Kidney (tissue), 14 donors: ENCODE measurements around the gene FUT8. TPM values are rescaled to one million over a fixed set of nuclear protein-coding genes. Genes with fewer than 3 reads are reported as not detected.

Source experiments
- DNase-seq, 5 donors: peaks; one replicate each; pipeline ENCODE4 v3.0.0-alpha.2; 2013 to 2020
- FAIRE-seq: peaks from 2 replicates; lab custom pipeline; 2012; peaks lifted over from hg19 to GRCh38; lab: Jason Lieb, UNC
- H3K27ac ChIP-seq, 2 donors: one replicate each; pipeline ENCODE4 v1.7.0; 2013; ENCODE audit warnings: low read depth in 2 of 2, low read length in 2 of 2, inconsistent platforms in 1 of 2
- H3K27me3 ChIP-seq: one replicate; pipeline ENCODE4 v1.7.1; 2013; ENCODE audit warnings: low read length, inconsistent platforms; ENCODE audit not compliant: control insufficient read depth, insufficient read depth
- H3K36me3 ChIP-seq, 3 donors: one replicate each; pipeline versions ENCODE4 v1.7.0 to v1.7.1; 2013; ENCODE audit warnings: low read length in 3 of 3, control low read depth in 1 of 3, inconsistent platforms in 1 of 3; ENCODE audit not compliant: insufficient read depth in 3 of 3, control insufficient read depth in 2 of 3
- H3K4me1 ChIP-seq, 3 donors: one replicate each; pipeline versions ENCODE4 v1.7.0 to v1.7.1; 2013; ENCODE audit warnings: low read length in 3 of 3, inconsistent platforms in 1 of 3, low read depth in 1 of 3; ENCODE audit not compliant: control insufficient read depth in 2 of 3, insufficient read depth in 2 of 3
- H3K4me3 ChIP-seq, 3 donors: one replicate each; pipeline versions ENCODE4 v1.7.0 to v1.8.1; 2013; ENCODE audit warnings: low read length in 3 of 3, control low read depth in 1 of 3, inconsistent platforms in 1 of 3
- H3K9ac ChIP-seq, 3 donors: one replicate each; pipeline versions ENCODE4 v1.7.0 to v1.7.1; 2013; ENCODE audit warnings: low read length in 3 of 3, control low read depth in 1 of 3, inconsistent platforms in 1 of 3
- H3K9me3 ChIP-seq, 3 donors: one replicate each; pipeline versions ENCODE4 v1.7.0 to v1.7.1; 2013; ENCODE audit warnings: low read length in 3 of 3, control low read depth in 1 of 3, inconsistent platforms in 1 of 3; ENCODE audit not compliant: control insufficient read depth in 2 of 3, insufficient read depth in 1 of 3
- intact Hi-C: fragments of 100-400 bp; cut with DNase I; formaldehyde crosslinking; loops from one replicate; pipeline ENCODE4 v1.11.1; 2022
- microRNA-seq: library from miRNA; unstranded; fragments of <30 nt; microRNA quantifications from one replicate; pipeline ENCODE4 v1.2.0, GENCODE V29; 2020
- polyA plus RNA-seq: library from polyadenylated mRNA; stranded (reverse); fragments of 350-450 nt; fragmentation: Illumina TruSeq; extraction: RNeasy Lipid Tissue Mini Kit (QIAGEN cat#74804); gene quantifications from one replicate; pipeline ENCODE4 v1.2.3, GENCODE V29; 2014; ENCODE audit warnings: low read depth, low replicate concordance; ENCODE audit not compliant: insufficient read depth
- total RNA-seq: library from RNA; stranded (reverse); fragmentation: NEBNext Ultra II Directional; extraction: Animal tissue kit (Norgen Biotek cat#: 25700); gene quantifications from one replicate; pipeline ENCODE4 v1.2.1, GENCODE V29; 2021
- TF ChIP-seq, protein P1 (sequence below): IDR thresholded peaks from 3 replicates; pipeline ENCODE4 v1.5.1; 2012; ENCODE audit warnings: mild to moderate bottlenecking, moderate library complexity, borderline replicate concordance; ENCODE audit not compliant: insufficient read depth; ENCODE audit errors: extremely low read depth
- donor health status: control.
- donor health status: control.
- donor health status: control.
- donor health status: control.
- donor health status: control.
- donor health status: DM: yes; HTN: yes; CAD: no.
- donor health status: Normal renal cell carcinoma (clear cell type).

Gene FUT8
- total and polyA plus RNA-seq, 2 donors from 2014 or later: 8.2 to 49.6 TPM

- intact Hi-C loops: no loop called here
- Histone ChIP-seq H3K9ac (no peak overlapping the region), H3K4me1 (no peaks in the 10 kb centered on the region), H3K4me3 (no peak overlapping the region), H3K27ac (no peak overlapping the region), H3K27me3 (no peaks in the 10 kb centered on the region), H3K9me3 (no peaks in the 10 kb centered on the region), H3K36me3 (no peaks in the 10 kb centered on the region)
- TF ChIP-seq, protein P1, sequence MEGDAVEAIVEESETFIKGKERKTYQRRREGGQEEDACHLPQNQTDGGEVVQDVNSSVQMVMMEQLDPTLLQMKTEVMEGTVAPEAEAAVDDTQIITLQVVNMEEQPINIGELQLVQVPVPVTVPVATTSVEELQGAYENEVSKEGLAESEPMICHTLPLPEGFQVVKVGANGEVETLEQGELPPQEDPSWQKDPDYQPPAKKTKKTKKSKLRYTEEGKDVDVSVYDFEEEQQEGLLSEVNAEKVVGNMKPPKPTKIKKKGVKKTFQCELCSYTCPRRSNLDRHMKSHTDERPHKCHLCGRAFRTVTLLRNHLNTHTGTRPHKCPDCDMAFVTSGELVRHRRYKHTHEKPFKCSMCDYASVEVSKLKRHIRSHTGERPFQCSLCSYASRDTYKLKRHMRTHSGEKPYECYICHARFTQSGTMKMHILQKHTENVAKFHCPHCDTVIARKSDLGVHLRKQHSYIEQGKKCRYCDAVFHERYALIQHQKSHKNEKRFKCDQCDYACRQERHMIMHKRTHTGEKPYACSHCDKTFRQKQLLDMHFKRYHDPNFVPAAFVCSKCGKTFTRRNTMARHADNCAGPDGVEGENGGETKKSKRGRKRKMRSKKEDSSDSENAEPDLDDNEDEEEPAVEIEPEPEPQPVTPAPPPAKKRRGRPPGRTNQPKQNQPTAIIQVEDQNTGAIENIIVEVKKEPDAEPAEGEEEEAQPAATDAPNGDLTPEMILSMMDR: no peak
- FAIRE-seq (no peak), DNase-seq (no peak)
Measured at GRCh38 chr14:65790172-65790815, 377.8 kb downstream of the FUT8 start.

GRCh38 chr14:65791191-65791981 is 378.9 kb downstream of the FUT8 start:
- TF ChIP-seq, protein P1: no peak
- Histone ChIP-seq H3K36me3 (no peaks in the 10 kb centered on the region), H3K9me3 (no peaks in the 10 kb centered on the region), H3K27me3 (no peaks in the 10 kb centered on the region), H3K4me3 (no peak overlapping the region), H3K4me1 (no peaks in the 10 kb centered on the region), H3K27ac (no peak overlapping the region), H3K9ac (no peak overlapping the region)
- FAIRE-seq: no peak
- intact Hi-C loops: no loop called here
- DNase-seq: no peak

- Histone ChIP-seq H3K27ac (no peak overlapping the region), H3K27me3 (no peaks in the 10 kb centered on the region), H3K9ac (no peak overlapping the region), H3K4me1 (no peaks in the 10 kb centered on the region), H3K4me3 (no peak overlapping the region), H3K9me3 (no peaks in the 10 kb centered on the region), H3K36me3 (no peaks in the 10 kb centered on the region)
- TF ChIP-seq, protein P1: no peak
- intact Hi-C loops: no loop called here
- FAIRE-seq (no peak), DNase-seq (no peak)
Measured at GRCh38 chr14:65792208-65792905, 379.8 kb downstream of the FUT8 start.

Small RNA genes within 50 kb of the gene (microRNA-seq; reads per million reads assigned to microRNA genes)
- gene MIR625: not detected
